Measurements from ENCODE around the gene NBAS.

DNA sequence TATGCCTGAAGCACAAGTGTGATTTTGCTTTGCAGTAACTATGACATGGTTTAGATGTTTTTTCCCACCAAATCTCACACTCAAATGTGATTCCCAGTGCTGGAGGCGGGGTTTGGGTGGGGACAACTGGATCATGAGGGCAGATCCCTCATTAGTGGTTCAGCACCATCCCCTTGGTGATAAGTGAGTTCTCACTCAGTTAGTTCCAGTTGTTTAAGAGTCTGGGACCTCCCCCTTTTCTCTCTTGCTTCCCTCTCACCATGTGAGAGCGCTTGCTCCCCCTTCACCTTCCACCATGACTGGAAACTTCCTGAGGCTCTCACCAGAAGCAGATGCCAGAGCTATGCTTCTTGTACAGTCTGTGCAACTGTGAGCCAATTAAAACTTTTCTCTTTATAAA, 102.9 kb downstream of the NBAS start:
- TF ChIP-seq POLR2A (IDR thresholded peaks at IDR 0.05) (no peak), CTCF (IDR thresholded peaks at IDR 0.05) (no peak)
